ENCODE measurements around the gene ADCY10.

Gene ADCY10

DNA sequence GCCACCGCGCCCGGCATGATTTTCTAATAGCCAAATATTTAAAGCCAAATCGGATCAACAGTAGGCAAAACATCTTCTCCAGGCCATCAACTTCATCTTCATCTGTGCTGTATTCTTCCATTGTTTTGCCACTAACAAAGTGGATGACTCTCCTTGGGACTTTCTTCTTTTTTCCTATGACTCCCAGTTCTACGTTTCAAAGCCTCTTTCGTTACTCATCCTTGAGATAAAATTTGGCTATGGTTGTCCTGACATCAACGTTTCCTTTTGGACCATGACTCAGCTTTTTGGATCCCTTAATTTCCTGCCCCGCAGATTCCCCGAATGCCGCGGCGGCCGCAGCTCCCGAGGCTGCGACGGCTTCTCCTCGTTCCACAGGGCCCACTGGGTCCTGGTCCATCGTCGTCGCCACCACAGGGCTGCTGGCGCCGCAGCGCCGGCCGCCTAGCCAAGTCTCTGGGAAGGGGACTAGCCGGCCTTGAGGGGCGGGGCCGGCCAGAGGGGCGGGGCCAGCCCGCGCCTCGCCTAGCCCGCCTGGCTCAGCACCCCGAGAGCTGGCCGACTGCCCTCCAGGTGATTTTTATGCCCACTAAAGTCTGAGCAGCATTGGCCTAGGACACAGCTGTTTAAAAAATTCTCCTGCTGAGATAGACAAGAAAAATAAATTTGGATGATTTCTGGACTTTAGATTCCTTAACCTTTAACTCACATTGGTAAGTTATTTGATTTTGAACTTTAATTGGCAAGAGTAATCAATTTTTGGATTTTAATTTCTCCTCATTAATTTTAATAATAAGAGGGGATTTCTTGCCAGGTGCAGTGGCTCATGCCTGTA is 93.9 kb downstream of the ADCY10 start:
- TF ChIP-seq CSDC2 (CRISPR knock-in tag; IDR thresholded peaks at IDR 0.05) = no peak
- peak; percentile 80; the same call in 1 of the 2 replicates for TF ChIP-seq ZFP3 (CRISPR knock-in tag; IDR thresholded peaks at IDR 0.05)
- peak; percentile 36; the same call in 1 of the 2 replicates for TF ChIP-seq ZC3H10 (CRISPR knock-in tag; IDR thresholded peaks at IDR 0.05)

GRCh38 chr1:167815650-167816049 is 98.3 kb downstream of the ADCY10 start:
- TF ChIP-seq BACH2 (CRISPR knock-in tag; IDR thresholded peaks at IDR 0.05; ENCODE audit: borderline replicate concordance) = no peak
- TF ChIP-seq ZC3H10 (CRISPR knock-in tag; IDR thresholded peaks at IDR 0.05) = no peak
- TF ChIP-seq, protein P1, sequence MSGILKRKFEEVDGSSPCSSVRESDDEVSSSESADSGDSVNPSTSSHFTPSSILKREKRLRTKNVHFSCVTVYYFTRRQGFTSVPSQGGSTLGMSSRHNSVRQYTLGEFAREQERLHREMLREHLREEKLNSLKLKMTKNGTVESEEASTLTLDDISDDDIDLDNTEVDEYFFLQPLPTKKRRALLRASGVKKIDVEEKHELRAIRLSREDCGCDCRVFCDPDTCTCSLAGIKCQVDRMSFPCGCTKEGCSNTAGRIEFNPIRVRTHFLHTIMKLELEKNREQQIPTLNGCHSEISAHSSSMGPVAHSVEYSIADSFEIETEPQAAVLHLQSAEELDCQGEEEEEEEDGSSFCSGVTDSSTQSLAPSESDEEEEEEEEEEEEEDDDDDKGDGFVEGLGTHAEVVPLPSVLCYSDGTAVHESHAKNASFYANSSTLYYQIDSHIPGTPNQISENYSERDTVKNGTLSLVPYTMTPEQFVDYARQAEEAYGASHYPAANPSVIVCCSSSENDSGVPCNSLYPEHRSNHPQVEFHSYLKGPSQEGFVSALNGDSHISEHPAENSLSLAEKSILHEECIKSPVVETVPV (CRISPR knock-in tag; IDR thresholded peaks at IDR 0.05) = no peak
- no peak for TF ChIP-seq ISL1 (CRISPR knock-in tag; IDR thresholded peaks at IDR 0.05)
- TF ChIP-seq, protein P2, sequence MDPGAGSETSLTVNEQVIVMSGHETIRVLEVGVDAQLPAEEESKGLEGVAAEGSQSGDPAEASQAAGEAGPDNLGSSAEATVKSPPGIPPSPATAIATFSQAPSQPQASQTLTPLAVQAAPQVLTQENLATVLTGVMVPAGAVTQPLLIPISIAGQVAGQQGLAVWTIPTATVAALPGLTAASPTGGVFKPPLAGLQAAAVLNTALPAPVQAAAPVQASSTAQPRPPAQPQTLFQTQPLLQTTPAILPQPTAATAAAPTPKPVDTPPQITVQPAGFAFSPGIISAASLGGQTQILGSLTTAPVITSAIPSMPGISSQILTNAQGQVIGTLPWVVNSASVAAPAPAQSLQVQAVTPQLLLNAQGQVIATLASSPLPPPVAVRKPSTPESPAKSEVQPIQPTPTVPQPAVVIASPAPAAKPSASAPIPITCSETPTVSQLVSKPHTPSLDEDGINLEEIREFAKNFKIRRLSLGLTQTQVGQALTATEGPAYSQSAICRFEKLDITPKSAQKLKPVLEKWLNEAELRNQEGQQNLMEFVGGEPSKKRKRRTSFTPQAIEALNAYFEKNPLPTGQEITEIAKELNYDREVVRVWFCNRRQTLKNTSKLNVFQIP (CRISPR knock-in tag; IDR thresholded peaks at IDR 0.05; ENCODE audit: borderline replicate concordance, low read depth) = no peak
- no peak for ATAC-seq

More for the DNA sequence above, 93.9 kb downstream of the ADCY10 start:
- peak; percentile 99 for ATAC-seq

DNA sequence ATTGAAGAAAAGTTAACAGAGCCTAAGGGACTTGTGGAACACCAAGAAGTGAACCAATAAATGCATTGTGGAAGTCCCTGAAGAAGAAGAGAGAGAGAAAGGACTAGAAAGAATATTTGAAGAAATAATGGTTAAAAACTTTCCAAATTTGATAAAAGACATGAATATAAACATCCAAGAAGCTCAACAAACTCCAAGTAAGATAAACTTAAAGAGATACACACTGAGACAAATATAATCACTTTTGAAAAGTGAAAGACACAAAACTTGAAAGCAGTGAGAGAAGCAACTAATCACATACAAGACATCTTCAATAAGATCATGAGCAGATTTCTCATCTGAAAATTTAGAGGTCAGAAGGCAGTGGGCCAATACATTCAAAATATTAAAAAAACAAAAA is 101.0 kb downstream of the ADCY10 start:
- TF ChIP-seq TOX (CRISPR knock-in tag; IDR thresholded peaks at IDR 0.05; ENCODE audit: borderline replicate concordance) (no peak), ZNF8 (CRISPR knock-in tag; IDR thresholded peaks at IDR 0.05) (no peak), CSDC2 (CRISPR knock-in tag; IDR thresholded peaks at IDR 0.05) (no peak)
- ATAC-seq = no peak

DNA sequence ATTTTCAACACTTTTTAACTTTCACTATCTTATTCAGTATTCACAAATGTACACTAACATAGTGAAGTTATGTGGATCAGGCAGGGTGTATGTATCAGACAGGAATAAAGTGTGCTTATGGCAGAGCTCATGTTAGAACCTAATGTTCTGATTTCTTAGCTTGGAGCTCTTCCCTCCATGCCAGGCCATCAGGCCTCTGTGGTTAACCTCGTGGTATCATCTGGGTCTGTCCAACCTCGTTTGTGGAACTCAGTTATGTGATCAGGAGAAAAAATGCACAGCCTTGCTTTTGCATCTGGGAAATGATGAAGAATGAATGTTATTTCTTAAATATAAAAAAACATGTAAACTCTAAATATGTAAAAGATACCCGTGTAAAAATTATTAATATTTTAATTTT is 105.2 kb downstream of the ADCY10 start:
- ATAC-seq = no peak
- TF ChIP-seq PPARA (CRISPR knock-in tag; IDR thresholded peaks at IDR 0.05; ENCODE audit: borderline replicate concordance) (no peak), ZFP30 (CRISPR knock-in tag; IDR thresholded peaks at IDR 0.05) (no peak), ZFP3 (CRISPR knock-in tag; IDR thresholded peaks at IDR 0.05) (no peak), RARB (CRISPR knock-in tag; IDR thresholded peaks at IDR 0.05) (no peak), CREB5 (CRISPR knock-in tag; IDR thresholded peaks at IDR 0.05; ENCODE audit: low read depth) (no peak), ZNF70 (CRISPR knock-in tag; IDR thresholded peaks at IDR 0.05) (no peak), BACH2 (CRISPR knock-in tag; IDR thresholded peaks at IDR 0.05; ENCODE audit: borderline replicate concordance) (no peak), TOX (CRISPR knock-in tag; IDR thresholded peaks at IDR 0.05; ENCODE audit: borderline replicate concordance) (no peak), OSR1 (CRISPR knock-in tag; IDR thresholded peaks at IDR 0.05) (no peak), CSDC2 (CRISPR knock-in tag; IDR thresholded peaks at IDR 0.05) (no peak), TSHZ2 (CRISPR knock-in tag; IDR thresholded peaks at IDR 0.05) (no peak), ZNF565 (CRISPR knock-in tag; conservative IDR thresholded peaks at IDR 0.05; ENCODE audit: low read depth) (no peak)
- TF ChIP-seq, protein P1 (CRISPR knock-in tag; IDR thresholded peaks at IDR 0.05) = no peak
- TF ChIP-seq, protein P2 (CRISPR knock-in tag; IDR thresholded peaks at IDR 0.05; ENCODE audit: borderline replicate concordance, low read depth) = no peak

All from SK-N-SH treated with all-trans-retinoic acid at 6 μM for 48 hours (cell line).